Sciatic nerve (tissue), 1 donor: Measurements from ENCODE around the gene CSTB. TPM values are rescaled to one million over a fixed set of nuclear protein-coding genes. Genes with fewer than 3 reads are reported as not detected.

Experiments
- total RNA-seq: library from RNA; stranded (reverse); fragmentation: NEBNext Ultra II Directional; extraction: Animal tissue kit (Norgen Biotek cat#: 25700); gene quantifications from one replicate; pipeline ENCODE4 v1.2.1, GENCODE V29; 2021
- donor health status: DM: no; HTN: no; CAD: no.

Gene CSTB
- total RNA-seq, 1 donor from 2014 or later: 52.1 TPM

Other genes with a start within 250 kb of the CSTB start
- 1.8 TPM for gene HSF2BP, start 116.8 kb downstream of the CSTB start, total RNA-seq
- 18.1 TPM for gene RRP1B, start 116.7 kb downstream of the CSTB start, total RNA-seq
- gene PDXK, start 57.2 kb downstream of the CSTB start, total RNA-seq: 111 TPM
- 17.8 TPM for gene RRP1, start 13.3 kb upstream of the CSTB start, total RNA-seq
- 51.8 TPM for gene AGPAT3, start 88.9 kb upstream of the CSTB start, total RNA-seq
- 55.1 TPM for gene TRAPPC10, start 236.0 kb upstream of the CSTB start, total RNA-seq